ENCODE data around the gene ADARB1.

ADARB1 gene

GRCh38 chr21:45153358-45154318 lies 79.3 kb downstream of the ADARB1 start:
- DNase-seq (ENCODE audit: low read depth, low spot score) = peak; percentile 88
- peak overlapping the region; percentile 31 for H3K4me3 ChIP-seq (ENCODE audit: low read length)

GRCh38 chr21:45154511-45155508 lies 80.4 kb downstream of the ADARB1 start:
- no peak overlapping the region for H3K4me3 ChIP-seq (ENCODE audit: low read length)
- peak; percentile 86 for DNase-seq (ENCODE audit: low read depth, low spot score)

- no peak overlapping the region for H3K4me3 ChIP-seq (ENCODE audit: low read length)
- DNase-seq (ENCODE audit: low read depth, low spot score) = no peak
Measured at GRCh38 chr21:45155910-45156309, 81.5 kb downstream of the ADARB1 start.

GRCh38 chr21:45156459-45156858 lies 82.1 kb downstream of the ADARB1 start:
- DNase-seq (ENCODE audit: low read depth, low spot score) = no peak
- H3K4me3 ChIP-seq (ENCODE audit: low read length) = no peak overlapping the region

- DNase-seq (ENCODE audit: low read depth, low spot score) = no peak
- no peak overlapping the region for H3K4me3 ChIP-seq (ENCODE audit: low read length)
Measured at GRCh38 chr21:45157932-45158331, 83.6 kb downstream of the ADARB1 start.

- no peak for DNase-seq (ENCODE audit: low read depth, low spot score)
- no peak overlapping the region for H3K4me3 ChIP-seq (ENCODE audit: low read length)
Measured at GRCh38 chr21:45158491-45159423, 84.4 kb downstream of the ADARB1 start.

GRCh38 chr21:45160198-45160597 lies 85.8 kb downstream of the ADARB1 start:
- H3K4me3 ChIP-seq (ENCODE audit: low read length) = no peak overlapping the region
- no peak for DNase-seq (ENCODE audit: low read depth, low spot score)

GRCh38 chr21:45161038-45161945 lies 86.9 kb downstream of the ADARB1 start:
- H3K4me3 ChIP-seq (ENCODE audit: low read length) = no peak overlapping the region
- DNase-seq (ENCODE audit: low read depth, low spot score) = no peak

- DNase-seq (ENCODE audit: low read depth, low spot score) = no peak
- no peak overlapping the region for H3K4me3 ChIP-seq (ENCODE audit: low read length)
Measured at GRCh38 chr21:45162115-45162514, 87.7 kb downstream of the ADARB1 start.

GRCh38 chr21:45162809-45163208 lies 88.4 kb downstream of the ADARB1 start:
- no peak overlapping the region for H3K4me3 ChIP-seq (ENCODE audit: low read length)
- DNase-seq (ENCODE audit: low read depth, low spot score) = no peak

GRCh38 chr21:45163413-45164123 lies 89.2 kb downstream of the ADARB1 start:
- H3K4me3 ChIP-seq (ENCODE audit: low read length) = no peak overlapping the region
- DNase-seq (ENCODE audit: low read depth, low spot score) = no peak

- DNase-seq (ENCODE audit: low read depth, low spot score) = no peak
- H3K4me3 ChIP-seq (ENCODE audit: low read length) = no peak overlapping the region
Measured at GRCh38 chr21:45164124-45164511, 89.7 kb downstream of the ADARB1 start.

- DNase-seq (ENCODE audit: low read depth, low spot score) = no peak
Measured at GRCh38 chr21:45164838-45165237, 90.5 kb downstream of the ADARB1 start.

GRCh38 chr21:45166931-45167330 lies 92.6 kb downstream of the ADARB1 start:
- H3K4me3 ChIP-seq (ENCODE audit: low read length) = no peak overlapping the region
- DNase-seq (ENCODE audit: low read depth, low spot score) = no peak

More at GRCh38 chr21:45164838-45165237, 90.5 kb downstream of the ADARB1 start:
- H3K4me3 ChIP-seq (ENCODE audit: low read length) = no peak overlapping the region

- H3K4me3 ChIP-seq (ENCODE audit: low read length) = no peak overlapping the region
- DNase-seq (ENCODE audit: low read depth, low spot score) = no peak
Measured at GRCh38 chr21:45167796-45168222, 93.4 kb downstream of the ADARB1 start.

- no peak for DNase-seq (ENCODE audit: low read depth, low spot score)
- H3K4me3 ChIP-seq (ENCODE audit: low read length) = no peak overlapping the region
Measured at GRCh38 chr21:45168522-45168921, 94.1 kb downstream of the ADARB1 start.

GRCh38 chr21:45169001-45169400 lies 94.6 kb downstream of the ADARB1 start:
- DNase-seq (ENCODE audit: low read depth, low spot score) = peak; percentile 32
- no peak overlapping the region for H3K4me3 ChIP-seq (ENCODE audit: low read length)
